ENCODE data around the gene OR4D6.

- no peak for TF ChIP-seq CTCF (IDR thresholded peaks at IDR 0.05)
- no peak for TF ChIP-seq POLR2A (IDR thresholded peaks at IDR 0.05)
Measured at GRCh38 chr11:59475176-59475575, 18.4 kb downstream of the OR4D6 start.

All from uterus (tissue), 2 donors.